ENCODE measurements around the gene PPP2R1A.

GRCh38 chr19:52214241-52214640 is 24.4 kb downstream of the PPP2R1A start:
- no peak for TF ChIP-seq CTCF (IDR thresholded peaks at IDR 0.05)
- TF ChIP-seq POLR2A (IDR thresholded peaks at IDR 0.05) = no peak
